NB4 (cell line): ENCODE measurements around the gene WDR20.

ENCODE experiments used
- POLR2A ChIP-seq: IDR thresholded peaks from 2 replicates; pipeline ENCODE4 v1.6.1; 2011; ENCODE audit warnings: mild to moderate bottlenecking; ENCODE audit not compliant: insufficient read length; ENCODE audit errors: extremely low read depth
- TF ChIP-seq, protein P1 (sequence below): IDR thresholded peaks from one replicate; pipeline ENCODE4 v1.5.1; 2012; ENCODE audit warnings: low read depth, low read length

DNA sequence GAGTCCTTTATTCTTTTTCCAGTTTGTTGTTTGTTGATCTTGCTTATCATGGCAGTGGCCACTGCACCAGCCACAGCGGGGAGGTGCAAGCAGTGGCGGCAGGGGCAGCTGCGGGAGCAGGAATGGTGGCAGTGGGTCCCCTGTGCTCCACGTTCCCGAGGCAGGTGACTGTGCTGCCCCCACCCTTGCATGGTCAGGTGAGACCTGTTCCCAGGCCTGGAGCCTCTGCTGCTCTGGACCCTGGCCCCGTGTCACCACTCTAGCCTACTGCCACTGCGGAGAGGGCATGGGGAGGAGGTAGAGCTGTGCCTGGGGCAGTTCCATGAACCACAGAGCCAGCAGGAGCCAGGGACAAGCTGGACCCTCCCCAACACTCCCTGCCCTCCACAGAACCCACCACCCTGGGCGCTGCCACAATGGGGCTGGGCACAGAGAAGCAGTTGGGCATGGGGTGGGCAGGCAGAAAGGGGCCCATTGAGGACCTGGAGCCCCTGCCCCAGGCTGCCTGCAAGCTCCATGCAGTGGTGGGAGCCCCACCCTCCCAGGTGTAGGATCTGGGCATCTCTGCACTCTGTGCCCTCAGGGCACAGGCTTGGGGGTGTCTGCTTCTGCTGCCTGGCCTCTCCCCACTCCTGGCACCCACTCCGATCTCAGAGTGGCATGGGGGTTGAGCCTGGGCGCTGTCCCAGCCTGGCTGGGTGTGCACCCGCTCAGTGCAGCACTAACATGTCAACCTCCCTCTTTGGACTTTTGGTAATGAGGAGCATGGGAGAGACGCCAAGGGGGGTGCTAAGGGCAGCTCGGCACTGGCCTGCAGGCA is 23.1 kb upstream of the WDR20 start:
- TF ChIP-seq, protein P1, sequence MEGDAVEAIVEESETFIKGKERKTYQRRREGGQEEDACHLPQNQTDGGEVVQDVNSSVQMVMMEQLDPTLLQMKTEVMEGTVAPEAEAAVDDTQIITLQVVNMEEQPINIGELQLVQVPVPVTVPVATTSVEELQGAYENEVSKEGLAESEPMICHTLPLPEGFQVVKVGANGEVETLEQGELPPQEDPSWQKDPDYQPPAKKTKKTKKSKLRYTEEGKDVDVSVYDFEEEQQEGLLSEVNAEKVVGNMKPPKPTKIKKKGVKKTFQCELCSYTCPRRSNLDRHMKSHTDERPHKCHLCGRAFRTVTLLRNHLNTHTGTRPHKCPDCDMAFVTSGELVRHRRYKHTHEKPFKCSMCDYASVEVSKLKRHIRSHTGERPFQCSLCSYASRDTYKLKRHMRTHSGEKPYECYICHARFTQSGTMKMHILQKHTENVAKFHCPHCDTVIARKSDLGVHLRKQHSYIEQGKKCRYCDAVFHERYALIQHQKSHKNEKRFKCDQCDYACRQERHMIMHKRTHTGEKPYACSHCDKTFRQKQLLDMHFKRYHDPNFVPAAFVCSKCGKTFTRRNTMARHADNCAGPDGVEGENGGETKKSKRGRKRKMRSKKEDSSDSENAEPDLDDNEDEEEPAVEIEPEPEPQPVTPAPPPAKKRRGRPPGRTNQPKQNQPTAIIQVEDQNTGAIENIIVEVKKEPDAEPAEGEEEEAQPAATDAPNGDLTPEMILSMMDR, result no peak
- TF ChIP-seq POLR2A, result no peak
